Colonic mucosa (tissue), 4 donors: ENCODE results near the gene RABL2A. TPM values are rescaled to one million over a fixed set of nuclear protein-coding genes. Genes with fewer than 3 reads are reported as not detected.
"Not testable (repeated sequence)": the region's sequence is repeated elsewhere in the genome, so short reads cannot be mapped to it uniquely, and the experiment has no call there.

ENCODE experiments used
- DNase-seq: peaks from one replicate; pipeline ENCODE4 v3.0.0-alpha.2; 2020
- H3K27ac ChIP-seq: fragments of 200-600 bp; one replicate; pipeline ENCODE4 v1.8.0; 2021
- H3K27me3 ChIP-seq: fragments of 200-600 bp; one replicate; pipeline ENCODE4 v1.8.0; 2021
- H3K36me3 ChIP-seq: fragments of 200-600 bp; one replicate; pipeline ENCODE4 v1.8.0; 2021
- H3K4me1 ChIP-seq: fragments of 200-600 bp; one replicate; pipeline ENCODE4 v1.8.0; 2021; ENCODE audit warnings: mild to moderate bottlenecking
- H3K4me3 ChIP-seq: fragments of 200-600 bp; one replicate; pipeline ENCODE4 v1.8.0; 2021
- H3K9ac ChIP-seq, 2 donors: one replicate each; pipeline ENCODE4 v1.7.0; 2013; ENCODE audit warnings: control low read depth in 2 of 2, low read depth in 2 of 2, low read length in 2 of 2
- H3K9me3 ChIP-seq: fragments of 200-600 bp; one replicate; pipeline ENCODE4 v1.8.0; 2021
- intact Hi-C: fragments of 100-400 bp; cut with DNase I; formaldehyde crosslinking; loops from one replicate; pipeline ENCODE4 v1.14.1; 2022
- total RNA-seq, 2 donors: library from RNA; stranded (reverse); fragmentation: NEBNext Ultra II Directional in 1 of 2; extraction: Animal tissue kit (Norgen Biotek cat#: 25700) in 1 of 2; gene quantifications; one replicate each; pipeline ENCODE4 v1.2.1, GENCODE V29; 2021
- donor health status: healthy.
- donor health status: DM: no; HTN: no; CAD: no.
- donor health status: DM: no; HTN: no; CAD: no.

The RABL2A gene
- total RNA-seq, 2 donors from 2014 or later, result 9.3 to 19.4 TPM

DNA sequence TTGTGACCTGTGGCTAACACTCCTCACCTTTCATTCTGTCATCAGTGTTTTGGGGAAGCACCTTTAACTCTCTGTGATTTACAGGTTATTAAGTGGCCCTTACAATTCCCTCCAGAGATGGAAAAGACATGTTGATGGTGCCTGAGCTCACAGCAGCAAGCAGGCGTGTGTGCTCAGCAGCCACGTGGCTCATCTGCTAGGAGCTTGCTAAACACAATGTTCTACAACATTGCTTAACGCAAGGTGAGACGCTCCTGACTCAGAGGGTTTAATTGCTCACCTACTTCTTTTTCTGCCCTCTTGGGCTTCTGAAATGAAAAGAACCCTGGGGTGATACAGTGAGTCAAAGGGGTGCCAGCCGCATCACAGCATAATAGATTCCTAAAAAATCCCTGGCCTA lies 6.1 kb upstream of the RABL2A start:
- H3K4me1 ChIP-seq, H3K4me3 ChIP-seq, intact Hi-C loops, H3K9ac ChIP-seq, DNase-seq, H3K27ac ChIP-seq, H3K36me3 ChIP-seq, H3K27me3 ChIP-seq, H3K9me3 ChIP-seq: not testable (repeated sequence)

DNA sequence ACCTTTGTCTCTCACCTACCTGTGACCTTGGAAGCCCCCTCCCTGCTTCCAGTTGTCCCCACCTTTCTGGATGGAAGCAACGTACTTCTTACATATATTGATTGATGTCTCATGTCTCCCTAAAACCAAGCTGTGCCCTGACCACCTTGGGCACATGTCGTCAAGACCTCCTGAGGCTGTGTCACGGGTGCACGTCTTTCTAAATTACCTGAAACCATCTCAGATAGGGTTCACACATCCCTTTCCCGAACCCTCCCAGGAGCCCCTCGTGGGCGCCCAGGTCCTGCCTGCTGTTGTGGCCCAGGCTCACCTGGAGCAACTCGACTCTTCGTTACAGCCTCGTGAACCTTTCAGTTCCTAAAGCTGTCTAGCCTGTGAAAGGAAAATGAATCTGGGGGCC lies 1.2 kb upstream of the RABL2A start:
- H3K27me3 ChIP-seq, H3K27ac ChIP-seq, intact Hi-C loops, H3K36me3 ChIP-seq, H3K9me3 ChIP-seq, H3K4me3 ChIP-seq, H3K9ac ChIP-seq, DNase-seq, H3K4me1 ChIP-seq: not testable (repeated sequence)

DNA sequence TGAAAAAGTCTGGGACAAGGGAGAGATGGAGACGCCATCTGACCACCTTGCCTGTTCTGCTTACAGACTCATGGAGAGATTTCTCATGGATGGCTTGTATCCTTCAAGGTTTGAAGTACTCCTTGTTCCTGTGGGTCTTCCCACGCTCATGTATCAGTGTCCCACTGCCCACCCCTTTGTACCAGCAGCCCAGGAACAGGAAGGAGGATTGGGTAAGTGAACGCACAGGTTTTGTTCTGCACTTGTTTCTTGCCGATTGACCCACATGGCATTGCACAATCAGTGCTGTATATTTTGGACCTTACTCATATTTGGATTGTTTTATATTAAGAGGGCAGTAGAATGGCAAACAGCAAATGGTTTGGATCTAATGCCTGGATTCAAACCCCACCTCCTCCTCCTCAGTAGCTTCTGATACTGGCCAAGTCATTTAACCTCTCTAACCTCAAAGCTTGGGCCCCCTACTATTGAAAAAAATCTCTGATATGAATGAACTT lies 5.8 kb downstream of the RABL2A start:
- H3K4me1 ChIP-seq, H3K4me3 ChIP-seq, H3K36me3 ChIP-seq, H3K27ac ChIP-seq, H3K9me3 ChIP-seq, H3K9ac ChIP-seq, intact Hi-C loops, H3K27me3 ChIP-seq, DNase-seq: not testable (repeated sequence)

DNA sequence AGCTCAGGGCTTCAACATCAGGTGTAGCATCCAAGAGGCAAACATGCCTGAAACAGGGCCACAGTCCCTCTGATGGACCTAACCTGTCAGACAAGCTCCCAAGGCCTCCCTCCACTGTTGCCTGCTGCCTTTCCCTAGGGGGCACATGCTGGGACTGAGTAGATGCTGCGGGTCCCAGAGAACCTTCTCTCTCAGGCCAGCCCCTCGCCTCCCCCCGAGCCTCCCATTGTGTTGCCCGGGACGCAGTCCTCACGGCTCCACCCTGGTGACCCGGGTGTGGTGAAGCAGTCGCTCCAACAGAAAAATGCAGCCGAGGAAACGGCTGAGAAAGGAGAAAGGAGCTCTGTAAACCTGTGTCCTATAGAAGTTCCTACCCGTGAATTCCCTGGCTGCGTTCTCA lies 8.3 kb downstream of the RABL2A start:
- H3K27ac ChIP-seq, H3K4me1 ChIP-seq, H3K9ac ChIP-seq, DNase-seq, intact Hi-C loops, H3K4me3 ChIP-seq, H3K27me3 ChIP-seq, H3K36me3 ChIP-seq, H3K9me3 ChIP-seq: not testable (repeated sequence)

DNA sequence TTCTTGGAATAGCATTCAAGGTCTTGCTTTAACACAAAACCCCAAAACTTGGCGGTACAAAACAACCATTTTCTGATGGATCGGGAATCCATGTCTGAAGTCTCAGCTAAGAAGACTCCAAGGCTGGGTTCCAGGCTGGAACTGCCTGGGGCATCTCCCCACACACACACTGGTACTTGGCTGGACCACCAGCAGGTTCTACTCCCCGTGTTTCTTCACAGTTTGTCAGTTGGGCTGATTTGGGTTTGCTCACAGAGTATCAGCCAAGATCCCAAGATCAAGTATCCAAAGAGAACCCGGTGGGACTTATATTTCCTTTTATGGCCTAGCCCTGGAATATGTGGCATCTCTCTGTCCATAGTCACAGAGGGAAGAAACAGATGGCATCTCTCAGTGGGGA lies 9.2 kb downstream of the RABL2A start:
- H3K4me3 ChIP-seq, intact Hi-C loops, H3K27me3 ChIP-seq, H3K9me3 ChIP-seq, H3K27ac ChIP-seq, H3K9ac ChIP-seq, DNase-seq, H3K4me1 ChIP-seq, H3K36me3 ChIP-seq: not testable (repeated sequence)

DNA sequence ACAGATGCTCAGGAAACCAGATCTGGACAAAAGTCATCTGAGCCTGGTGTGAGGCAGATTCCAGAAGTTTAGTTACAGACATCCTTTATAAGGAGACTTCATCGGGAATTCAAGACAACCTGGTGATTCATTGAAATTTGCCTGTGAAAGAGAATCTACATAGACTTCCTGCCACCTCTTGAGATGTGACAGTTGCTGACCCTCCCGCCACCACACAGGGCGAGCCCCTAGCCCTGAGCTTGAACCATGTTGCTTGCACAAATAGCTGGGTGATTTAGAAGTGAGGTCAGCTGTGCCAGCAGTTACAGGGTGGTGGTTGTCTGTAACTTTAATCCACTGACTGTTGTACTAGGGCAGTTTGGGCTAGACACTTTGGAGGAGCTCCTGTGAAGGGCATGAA lies 11.0 kb downstream of the RABL2A start:
- H3K9me3 ChIP-seq, intact Hi-C loops, H3K9ac ChIP-seq, H3K4me1 ChIP-seq, H3K27me3 ChIP-seq, H3K27ac ChIP-seq, H3K4me3 ChIP-seq, H3K36me3 ChIP-seq, DNase-seq: not testable (repeated sequence)

DNA sequence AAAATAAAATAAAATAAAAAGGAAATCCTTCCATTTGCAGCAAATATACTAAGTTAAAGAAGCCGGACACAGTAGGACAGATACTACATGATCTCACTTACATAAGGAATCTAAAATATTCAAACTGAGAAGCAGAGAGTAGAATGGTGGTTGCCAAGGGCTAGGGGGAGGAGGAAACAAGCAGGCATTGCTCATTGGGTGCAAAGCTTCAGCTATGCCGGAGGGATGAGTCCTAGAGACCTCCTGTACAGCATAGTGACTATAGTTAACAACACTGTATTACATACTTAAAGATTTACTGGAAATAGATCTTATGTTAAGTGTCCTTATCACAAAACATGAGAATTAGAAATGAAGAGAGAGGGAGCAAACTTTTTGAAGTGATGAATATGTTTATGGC lies 19.2 kb downstream of the RABL2A start:
- intact Hi-C loops, result not testable (repeated sequence)

DNA sequence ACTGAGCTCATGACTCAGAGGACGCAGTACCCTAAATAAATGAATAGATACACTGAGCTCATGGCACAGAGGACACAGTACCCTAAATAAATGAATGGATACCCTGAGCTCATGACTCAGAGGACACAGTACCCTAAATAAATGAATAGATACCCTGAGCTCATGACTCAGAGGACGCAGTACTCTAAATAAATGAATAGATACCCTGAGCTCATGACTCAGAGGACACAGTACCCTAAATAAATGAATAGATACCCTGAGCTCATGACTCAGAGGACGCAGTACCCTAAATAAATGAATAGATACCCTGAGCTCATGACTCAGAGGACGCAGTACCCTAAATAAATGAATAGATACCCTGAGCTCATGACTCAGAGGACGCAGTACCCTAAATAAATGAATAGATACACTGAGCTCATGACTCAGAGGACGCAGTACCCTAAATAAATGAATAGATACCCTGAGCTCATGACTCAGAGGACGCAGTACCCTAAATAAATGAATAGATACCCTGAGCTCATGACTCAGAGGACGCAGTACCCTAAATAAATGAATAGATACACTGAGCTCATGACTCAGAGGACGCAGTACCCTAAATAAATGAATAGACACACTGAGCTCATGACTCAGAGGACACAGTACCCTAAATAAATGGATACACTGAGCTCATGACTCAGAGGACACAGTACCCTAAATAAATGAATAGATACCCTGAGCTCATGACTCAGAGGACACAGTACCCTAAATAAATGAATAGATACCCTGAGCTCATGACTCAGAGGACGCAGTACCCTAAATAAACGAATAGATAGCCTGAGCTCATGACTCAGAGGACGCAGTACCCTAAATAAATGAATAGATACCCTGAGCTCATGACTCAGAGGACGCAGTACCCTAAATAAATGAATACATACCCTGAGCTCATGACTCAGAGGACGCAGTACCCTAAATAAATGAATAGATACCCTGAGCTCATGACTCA lies 24.1 kb downstream of the RABL2A start:
- intact Hi-C loops, H3K27me3 ChIP-seq, DNase-seq, H3K9me3 ChIP-seq, H3K36me3 ChIP-seq, H3K27ac ChIP-seq, H3K4me1 ChIP-seq, H3K9ac ChIP-seq, H3K4me3 ChIP-seq: not testable (repeated sequence)

More for the DNA sequence above, 19.2 kb downstream of the RABL2A start:
- H3K27ac ChIP-seq, H3K4me3 ChIP-seq, H3K9ac ChIP-seq, H3K27me3 ChIP-seq, DNase-seq, H3K4me1 ChIP-seq, H3K36me3 ChIP-seq, H3K9me3 ChIP-seq: not testable (repeated sequence)

DNA sequence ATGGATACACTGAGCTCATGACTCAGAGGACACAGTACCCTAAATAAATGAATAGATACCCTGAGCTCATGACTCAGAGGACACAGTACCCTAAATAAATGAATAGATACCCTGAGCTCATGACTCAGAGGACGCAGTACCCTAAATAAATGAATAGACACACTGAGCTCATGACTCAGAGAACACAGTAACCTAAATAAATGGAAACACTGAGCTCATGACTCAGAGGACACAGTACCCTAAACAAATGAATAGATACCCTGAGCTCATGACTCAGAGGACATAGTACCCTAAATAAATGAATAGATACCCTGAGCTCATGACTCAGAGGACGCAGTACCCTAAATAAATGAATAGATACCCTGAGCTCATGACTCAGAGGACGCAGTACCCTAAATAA lies 25.5 kb downstream of the RABL2A start:
- H3K9ac ChIP-seq, H3K36me3 ChIP-seq, H3K27ac ChIP-seq, H3K4me3 ChIP-seq, H3K4me1 ChIP-seq, DNase-seq, H3K27me3 ChIP-seq, H3K9me3 ChIP-seq, intact Hi-C loops: not testable (repeated sequence)

DNA sequence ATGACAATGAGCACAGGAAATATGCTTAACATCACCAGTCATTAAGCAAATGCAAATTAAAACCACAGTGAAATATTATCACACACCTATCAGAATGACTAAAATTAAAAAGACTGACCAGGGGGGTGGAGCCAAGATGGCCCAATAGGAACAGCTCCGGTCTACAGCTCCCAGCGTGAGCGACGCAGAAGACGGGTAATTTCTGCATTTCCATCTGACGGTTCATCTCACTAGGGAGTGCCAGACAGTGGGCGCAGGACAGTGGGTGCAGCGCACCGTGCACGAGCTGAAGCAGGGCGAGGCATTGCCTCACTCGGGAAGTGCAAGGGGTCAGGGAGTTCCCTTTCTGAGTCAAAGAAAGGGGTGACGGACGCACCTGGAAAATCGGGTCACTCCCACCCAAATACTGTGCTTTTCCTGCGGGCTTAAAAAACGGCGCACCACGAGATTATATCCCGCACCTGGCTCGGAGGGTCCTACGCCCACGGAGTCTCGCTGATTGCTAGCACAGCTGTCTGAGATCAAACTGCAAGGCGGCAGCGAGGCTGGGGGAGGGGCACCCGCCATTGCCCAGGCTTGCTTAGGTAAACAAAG lies 29.1 kb downstream of the RABL2A start:
- peak; percentile 49 for DNase-seq
- H3K27me3 ChIP-seq, intact Hi-C loops, H3K36me3 ChIP-seq, H3K9ac ChIP-seq, H3K9me3 ChIP-seq, H3K4me1 ChIP-seq: not testable (repeated sequence)
- Histone ChIP-seq H3K27ac (peak overlapping the region; percentile 6), H3K4me3 (peak overlapping the region; percentile 19)

DNA sequence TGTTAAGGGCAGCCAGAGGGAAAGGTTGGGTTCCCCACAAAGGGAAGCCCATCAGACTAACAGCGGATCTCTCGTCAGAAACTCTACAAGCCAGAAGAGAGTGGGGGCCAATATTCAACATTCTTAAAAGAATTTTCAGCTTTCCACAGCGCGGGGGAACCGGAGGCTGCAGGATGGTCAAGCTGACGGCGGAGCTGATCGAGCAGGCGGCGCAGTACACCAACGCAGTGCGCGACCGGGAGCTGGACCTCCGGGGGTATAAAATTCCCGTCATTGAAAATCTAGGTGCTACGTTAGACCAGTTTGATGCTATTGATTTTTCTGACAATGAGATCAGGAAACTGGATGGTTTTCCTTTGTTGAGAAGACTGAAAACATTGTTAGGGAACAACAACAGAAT lies 30.7 kb downstream of the RABL2A start:
- DNase-seq, H3K4me3 ChIP-seq, intact Hi-C loops, H3K27ac ChIP-seq, H3K9me3 ChIP-seq, H3K9ac ChIP-seq, H3K27me3 ChIP-seq, H3K4me1 ChIP-seq, H3K36me3 ChIP-seq: not testable (repeated sequence)

DNA sequence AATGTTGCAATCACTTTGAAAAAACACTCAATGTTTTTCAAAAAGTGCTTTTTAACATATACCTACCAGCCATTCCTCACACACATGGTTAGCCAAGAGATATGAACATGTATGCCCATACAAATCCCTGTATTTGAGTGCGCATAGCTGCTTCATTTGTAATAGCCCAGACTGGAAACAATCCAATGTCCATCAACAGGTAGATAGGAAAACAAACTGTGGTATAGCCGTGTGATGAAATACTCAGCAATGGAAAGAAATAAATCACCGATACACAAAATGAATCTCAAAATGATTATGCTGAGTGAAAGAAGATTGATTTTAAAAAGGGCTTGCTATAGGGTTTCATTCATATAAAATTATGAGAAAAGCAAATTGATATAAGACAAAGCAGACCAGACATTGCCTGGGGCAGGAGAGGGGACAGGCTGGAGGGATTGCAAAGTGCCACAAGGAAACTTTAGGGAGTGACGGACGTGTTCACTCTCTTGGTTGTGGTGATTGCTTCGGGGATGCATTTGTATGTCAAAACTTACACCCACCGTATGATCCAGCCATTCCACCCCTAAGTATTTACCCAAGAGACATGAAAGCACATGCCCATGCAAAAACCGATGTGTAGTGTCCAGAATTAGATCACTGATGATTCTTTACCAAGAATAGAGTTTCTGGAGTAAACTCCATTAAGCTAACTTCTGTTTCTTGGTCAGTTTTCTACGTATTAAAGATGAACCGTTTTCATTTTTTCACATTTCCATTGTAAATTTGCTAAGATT lies 36.4 kb downstream of the RABL2A start:
- H3K4me1 ChIP-seq, H3K36me3 ChIP-seq, H3K4me3 ChIP-seq, H3K27ac ChIP-seq, H3K9ac ChIP-seq, intact Hi-C loops, H3K9me3 ChIP-seq, H3K27me3 ChIP-seq, DNase-seq: not testable (repeated sequence)
